AG09309 (cell line): ENCODE measurements around the gene OR52H1.

Source experiments
- DNase-seq: peaks from one replicate; pipeline ENCODE4 v3.0.0-alpha.2; 2010; ENCODE audit warnings: low read depth
- H3K4me3 ChIP-seq: 2 replicates; pipeline ENCODE4 v1.5.1; 2011; ENCODE audit warnings: mild to moderate bottlenecking, low read depth, low read length, moderate library complexity; ENCODE audit not compliant: control insufficient read depth
- CTCF ChIP-seq: IDR thresholded peaks from 2 replicates; pipeline ENCODE4 v1.5.1; 2011; ENCODE audit warnings: mild to moderate bottlenecking, low read depth, low read length, inconsistent platforms; ENCODE audit not compliant: insufficient read depth, control insufficient read depth; ENCODE audit errors: missing control alignments

OR52H1 gene

GRCh38 chr11:5581014-5581413 lies 32.7 kb upstream of the OR52H1 start:
- no peak for TF ChIP-seq CTCF
- DNase-seq = no peak
- H3K4me3 ChIP-seq = no peak overlapping the region

- TF ChIP-seq CTCF = no peak
- no peak for DNase-seq
- no peak within 1 kb of the TSS for H3K4me3 ChIP-seq
These were observed 32.2 kb upstream of the OR52H1 start, which contains the start of gene OR52B6 for GRCh38 chr11:5580577-5580976. Gene OR52B6 (plus strand): TSS chr11:5580877. CDS start chr11:5580877, 0 bp downstream.

- DNase-seq = no peak
- TF ChIP-seq CTCF = no peak
- H3K4me3 ChIP-seq = no peak overlapping the region
These were observed 28.8 kb upstream of the OR52H1 start for GRCh38 chr11:5577101-5577500.

- DNase-seq = no peak
- H3K4me3 ChIP-seq = no peak overlapping the region
- no peak for TF ChIP-seq CTCF
These were observed 26.8 kb upstream of the OR52H1 start for GRCh38 chr11:5575152-5575551.

GRCh38 chr11:5574654-5575053 lies 26.3 kb upstream of the OR52H1 start:
- TF ChIP-seq CTCF = no peak
- DNase-seq = no peak
- no peak overlapping the region for H3K4me3 ChIP-seq

GRCh38 chr11:5564259-5565019 lies 16.1 kb upstream of the OR52H1 start:
- DNase-seq = no peak
- TF ChIP-seq CTCF = no peak
- no peak overlapping the region for H3K4me3 ChIP-seq

GRCh38 chr11:5557751-5558150 lies 9.4 kb upstream of the OR52H1 start:
- TF ChIP-seq CTCF = no peak
- no peak for DNase-seq

More at GRCh38 chr11:5557751-5558150, 9.4 kb upstream of the OR52H1 start:
- H3K4me3 ChIP-seq = no peak overlapping the region
